Activated T-helper 17 cell treated with anti-CD3 and anti-CD28 coated beads, Interleukin-2, amount 50 U/mL, for 72 hours (primary cell): ENCODE data around the gene FIBIN. TPM values are rescaled to one million over a fixed set of nuclear protein-coding genes. Genes with fewer than 3 reads are reported as not detected.
"Not testable (repeated sequence)": the region's sequence is repeated elsewhere in the genome, so short reads cannot be mapped to it uniquely, and the experiment has no call there.

Experiments used
- ATAC-seq: fragments of 150-1000 bp; cut with Tn5 transposase; replicated peaks from 2 replicates; pipeline ENCODE4 v1.10.0; 2021; ENCODE audit warnings: mild to moderate bottlenecking, moderate library complexity
- H3K27ac Mint-ChIP-seq: one replicate; pipeline ENCODE4 v1.8.0; 2022; ENCODE audit warnings: mixed read lengths
- H3K27me3 Mint-ChIP-seq: one replicate; pipeline ENCODE4 v1.8.0; 2022; ENCODE audit warnings: mixed read lengths
- H3K36me3 Mint-ChIP-seq: one replicate; pipeline ENCODE4 v1.8.0; 2022; ENCODE audit warnings: low read depth, mild to moderate bottlenecking, mixed read lengths
- H3K4me1 Mint-ChIP-seq: one replicate; pipeline ENCODE4 v1.8.0; 2022; ENCODE audit warnings: mixed read lengths
- H3K4me3 Mint-ChIP-seq: one replicate; pipeline ENCODE4 v1.8.0; 2022; ENCODE audit warnings: mild to moderate bottlenecking, mixed read lengths
- H3K9me3 Mint-ChIP-seq: one replicate; pipeline ENCODE4 v1.8.0; 2022; ENCODE audit warnings: mixed read lengths
- total RNA-seq, 2 donors: library from RNA; stranded (reverse); gene quantifications; one replicate each; pipeline ENCODE4 v1.2.3, GENCODE V29; 2022

Gene FIBIN
- total RNA-seq, 2 donors from 2014 or later = not detected

- no peak for ATAC-seq
- no peak overlapping the region for H3K4me3 Mint-ChIP-seq
- no peak overlapping the region for H3K27ac Mint-ChIP-seq
- no peaks in the 10 kb centered on the region for H3K9me3 Mint-ChIP-seq
- H3K36me3 Mint-ChIP-seq = no peaks in the 10 kb centered on the region
- H3K27me3 Mint-ChIP-seq = no peaks in the 10 kb centered on the region
- H3K4me1 Mint-ChIP-seq = no peaks in the 10 kb centered on the region
Observed at GRCh38 chr11:26964339-26964738, 29.6 kb upstream of the FIBIN start.

DNA sequence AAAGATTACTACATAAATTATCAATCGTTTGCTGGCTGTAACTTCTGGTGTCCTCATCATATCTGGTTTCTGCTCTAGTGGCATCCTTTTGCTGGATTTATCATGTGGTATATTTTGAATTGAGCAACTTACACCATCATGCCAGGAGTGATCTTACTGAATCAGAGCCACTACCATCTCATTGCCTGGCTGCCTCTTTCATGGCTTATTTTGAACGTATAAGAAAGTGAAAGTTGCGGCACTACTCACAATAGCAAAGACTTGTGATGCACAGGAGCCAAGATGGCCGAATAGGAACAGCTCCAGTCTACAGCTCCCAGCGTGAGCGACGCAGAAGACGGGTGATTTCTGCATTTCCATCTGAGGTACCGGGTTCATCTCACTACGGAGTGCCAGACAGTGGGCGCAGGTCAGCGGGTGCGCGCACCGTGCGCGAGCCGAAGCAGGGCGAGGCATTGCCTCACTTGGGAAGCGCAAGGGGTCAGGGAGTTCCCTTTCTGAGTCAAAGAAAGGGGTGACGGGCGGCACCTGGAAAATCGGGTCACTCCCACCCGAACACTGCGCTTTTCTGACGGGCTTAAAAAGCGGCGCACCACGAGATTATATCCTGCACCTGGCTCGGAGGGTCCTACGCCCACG, 28.9 kb upstream of the FIBIN start:
- H3K27ac Mint-ChIP-seq, H3K27me3 Mint-ChIP-seq, ATAC-seq, H3K9me3 Mint-ChIP-seq, H3K36me3 Mint-ChIP-seq, H3K4me3 Mint-ChIP-seq, H3K4me1 Mint-ChIP-seq: not testable (repeated sequence)

- Mint-ChIP-seq H3K4me1 (no peaks in the 10 kb centered on the region), H3K36me3 (no peaks in the 10 kb centered on the region), H3K27me3 (no peaks in the 10 kb centered on the region), H3K9me3 (no peaks in the 10 kb centered on the region), H3K27ac (no peak overlapping the region), H3K4me3 (no peak overlapping the region)
- no peak for ATAC-seq
Observed at GRCh38 chr11:26971961-26972360, 22.0 kb upstream of the FIBIN start.

GRCh38 chr11:26974069-26974783, 19.7 kb upstream of the FIBIN start:
- no peaks in the 10 kb centered on the region for H3K36me3 Mint-ChIP-seq
- no peaks in the 10 kb centered on the region for H3K4me1 Mint-ChIP-seq
- H3K4me3 Mint-ChIP-seq = no peak overlapping the region
- H3K27me3 Mint-ChIP-seq = no peaks in the 10 kb centered on the region
- H3K9me3 Mint-ChIP-seq = no peaks in the 10 kb centered on the region
- no peak for ATAC-seq
- no peak overlapping the region for H3K27ac Mint-ChIP-seq

DNA sequence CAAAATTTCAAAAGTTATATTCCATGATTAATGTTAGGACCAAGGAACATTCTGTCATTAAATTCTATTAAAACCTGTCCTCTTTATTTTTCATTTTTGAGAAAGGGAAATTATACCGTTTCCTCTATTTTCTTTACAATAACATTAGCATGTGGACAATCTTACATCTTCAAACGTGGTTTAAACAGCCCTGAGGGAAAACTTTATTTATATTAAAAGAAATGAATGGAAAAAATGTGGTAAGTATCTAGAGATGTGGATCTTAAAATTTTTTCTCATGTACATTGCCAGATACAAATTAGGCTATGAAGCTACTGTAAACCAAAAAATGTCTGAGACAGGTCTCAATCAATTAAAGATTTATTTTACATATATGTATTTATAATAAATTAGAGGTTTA, 18.9 kb upstream of the FIBIN start:
- no peak for ATAC-seq
- Mint-ChIP-seq H3K27ac (no peak overlapping the region), H3K9me3 (no peaks in the 10 kb centered on the region), H3K4me1 (no peaks in the 10 kb centered on the region), H3K27me3 (no peaks in the 10 kb centered on the region), H3K4me3 (no peak overlapping the region), H3K36me3 (no peaks in the 10 kb centered on the region)

DNA sequence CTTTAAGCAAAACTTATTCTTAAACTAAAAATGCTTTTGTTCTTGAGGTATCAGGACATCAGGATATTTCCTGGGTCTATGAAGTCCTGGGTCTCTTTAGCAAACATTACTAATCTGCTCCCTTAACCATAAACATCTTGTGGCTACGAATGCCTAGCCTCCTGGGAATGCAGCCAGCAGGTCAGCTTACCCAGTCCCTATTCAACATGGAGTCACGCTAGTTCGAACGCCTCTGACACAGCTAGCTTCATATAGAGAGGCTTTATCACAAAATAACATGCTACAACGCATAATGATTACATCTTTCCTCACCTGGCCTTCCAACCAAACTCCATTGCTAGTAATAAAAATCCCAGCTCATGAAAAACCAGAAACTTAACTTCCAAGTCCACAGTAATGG, 17.5 kb upstream of the FIBIN start:
- H3K9me3 Mint-ChIP-seq = no peaks in the 10 kb centered on the region
- no peaks in the 10 kb centered on the region for H3K36me3 Mint-ChIP-seq
- no peaks in the 10 kb centered on the region for H3K27me3 Mint-ChIP-seq
- no peak for ATAC-seq
- H3K4me1 Mint-ChIP-seq = no peaks in the 10 kb centered on the region
- no peak overlapping the region for H3K27ac Mint-ChIP-seq
- no peak overlapping the region for H3K4me3 Mint-ChIP-seq

- not testable (repeated sequence) for H3K9me3 Mint-ChIP-seq, H3K27ac Mint-ChIP-seq, H3K27me3 Mint-ChIP-seq, H3K4me3 Mint-ChIP-seq, ATAC-seq, H3K36me3 Mint-ChIP-seq, H3K4me1 Mint-ChIP-seq
Observed at GRCh38 chr11:26977209-26977608, 16.7 kb upstream of the FIBIN start.

DNA sequence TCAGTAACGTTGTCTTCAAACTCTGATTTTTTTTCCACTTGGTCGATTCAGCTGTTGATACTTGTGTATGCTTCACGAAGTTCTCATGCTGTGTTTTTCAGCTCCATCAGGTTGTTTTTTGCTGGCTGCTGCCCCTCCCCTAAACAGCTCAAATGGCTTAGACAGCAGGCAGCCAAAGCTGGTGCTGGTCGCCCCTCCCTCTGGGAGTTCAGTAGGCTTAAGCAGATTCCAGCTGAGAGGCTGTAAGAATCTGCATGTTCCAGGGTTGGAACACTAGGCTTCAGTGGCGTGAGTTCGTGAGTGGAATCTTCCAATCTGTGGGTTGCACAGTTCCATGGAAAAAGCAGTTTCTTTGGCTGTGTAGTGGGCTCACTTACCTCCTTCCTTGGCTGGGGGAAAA, 10.3 kb upstream of the FIBIN start:
- H3K4me3 Mint-ChIP-seq = no peak overlapping the region
- no peak for ATAC-seq
- H3K4me1 Mint-ChIP-seq = no peaks in the 10 kb centered on the region
- H3K27ac Mint-ChIP-seq = no peak overlapping the region
- no peaks in the 10 kb centered on the region for H3K27me3 Mint-ChIP-seq
- no peaks in the 10 kb centered on the region for H3K36me3 Mint-ChIP-seq
- H3K9me3 Mint-ChIP-seq = peaks cover 10% of the 10 kb centered on the region

- no peak for ATAC-seq
Observed at GRCh38 chr11:26985470-26985869, 8.4 kb upstream of the FIBIN start.

DNA sequence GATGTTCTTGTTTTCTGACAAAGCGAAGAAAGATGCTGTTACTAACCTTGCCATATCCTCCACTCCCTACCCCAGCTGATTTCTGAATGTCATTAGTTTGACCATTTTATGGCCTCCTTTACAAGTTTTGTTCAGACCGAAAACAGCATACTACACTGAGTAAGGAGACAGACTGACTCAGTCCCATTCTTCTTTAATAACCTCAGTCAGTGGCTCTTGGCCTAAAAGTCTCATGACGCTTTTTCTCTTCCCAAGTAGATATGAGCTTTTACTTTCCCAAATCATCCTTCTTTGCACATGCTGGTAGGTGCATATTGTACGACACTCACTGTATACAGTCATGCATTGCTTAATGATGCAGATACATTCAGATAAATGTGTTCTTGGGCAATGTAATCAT, 8.0 kb upstream of the FIBIN start:
- H3K4me3 Mint-ChIP-seq = no peak overlapping the region
- H3K27me3 Mint-ChIP-seq = no peaks in the 10 kb centered on the region
- no peaks in the 10 kb centered on the region for H3K36me3 Mint-ChIP-seq
- no peak overlapping the region for H3K27ac Mint-ChIP-seq
- no peaks in the 10 kb centered on the region for H3K4me1 Mint-ChIP-seq
- ATAC-seq = no peak
- peaks cover 10% of the 10 kb centered on the region for H3K9me3 Mint-ChIP-seq

More at GRCh38 chr11:26985470-26985869, 8.4 kb upstream of the FIBIN start:
- H3K4me1 Mint-ChIP-seq = no peaks in the 10 kb centered on the region
- no peaks in the 10 kb centered on the region for H3K36me3 Mint-ChIP-seq
- no peaks in the 10 kb centered on the region for H3K27me3 Mint-ChIP-seq
- no peak overlapping the region for H3K4me3 Mint-ChIP-seq
- H3K9me3 Mint-ChIP-seq = peaks cover 10% of the 10 kb centered on the region
- H3K27ac Mint-ChIP-seq = no peak overlapping the region

DNA sequence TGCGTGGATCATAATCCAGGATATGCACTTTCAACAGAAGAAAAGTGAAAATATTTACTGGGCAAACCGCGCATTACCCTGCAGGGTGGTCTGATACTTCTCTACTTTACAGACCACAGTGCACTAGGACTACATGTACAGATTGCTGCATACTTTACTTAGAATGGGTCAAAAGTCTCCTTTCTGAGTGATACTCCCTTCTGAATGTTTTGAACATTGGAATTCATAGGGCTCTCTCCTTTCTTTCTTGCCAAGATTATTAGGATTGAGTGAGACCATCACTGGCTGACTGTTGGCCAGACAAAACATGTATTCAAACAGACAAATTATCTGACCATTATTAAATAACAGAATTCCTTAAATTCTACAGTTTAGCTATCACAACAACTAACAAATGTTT, 6.6 kb upstream of the FIBIN start:
- no peak for ATAC-seq
- Mint-ChIP-seq H3K4me1 (no peaks in the 10 kb centered on the region), H3K27ac (no peak overlapping the region), H3K4me3 (no peak overlapping the region), H3K9me3 (peaks cover 4% of the 10 kb centered on the region), H3K36me3 (no peaks in the 10 kb centered on the region), H3K27me3 (no peaks in the 10 kb centered on the region)

- H3K36me3 Mint-ChIP-seq = no peaks in the 10 kb centered on the region
Observed at GRCh38 chr11:26987731-26988130, 6.2 kb upstream of the FIBIN start.

DNA sequence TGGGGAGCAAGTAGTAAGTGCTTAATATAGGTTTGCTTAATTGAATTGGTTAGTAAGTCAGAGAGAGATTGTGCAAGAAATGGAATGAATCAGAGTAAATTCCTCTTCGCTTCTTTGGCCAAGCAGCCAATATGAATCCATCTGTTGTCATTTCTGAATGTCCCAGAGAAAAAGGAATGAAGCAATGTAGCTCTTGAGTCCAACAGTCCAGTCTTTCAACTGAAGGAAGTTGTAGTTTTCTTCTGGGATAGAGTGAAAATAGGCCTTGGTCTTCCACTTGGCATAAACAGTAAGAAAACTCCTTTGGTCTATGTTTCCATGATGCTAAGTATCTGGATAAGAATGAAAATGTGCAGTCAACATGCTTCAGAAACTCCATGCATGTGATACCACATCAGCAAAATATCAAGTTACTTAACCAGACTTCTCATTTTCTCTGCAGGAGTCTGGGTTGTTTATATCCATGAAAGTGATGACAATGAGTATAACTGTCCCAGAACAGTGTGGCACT, 1.8 kb upstream of the FIBIN start:
- Mint-ChIP-seq H3K4me3 (no peak overlapping the region), H3K27ac (no peak overlapping the region), H3K27me3 (peaks cover 2% of the 10 kb centered on the region), H3K36me3 (no peaks in the 10 kb centered on the region), H3K9me3 (no peaks in the 10 kb centered on the region), H3K4me1 (no peaks in the 10 kb centered on the region)
- ATAC-seq = no peak

More at GRCh38 chr11:26987731-26988130, 6.2 kb upstream of the FIBIN start:
- Mint-ChIP-seq H3K9me3 (peaks cover 4% of the 10 kb centered on the region), H3K27ac (no peak overlapping the region), H3K27me3 (no peaks in the 10 kb centered on the region), H3K4me3 (no peak overlapping the region), H3K4me1 (no peaks in the 10 kb centered on the region)
- ATAC-seq = no peak

- Mint-ChIP-seq H3K4me1 (no peaks in the 10 kb centered on the region), H3K4me3 (no peak overlapping the region), H3K36me3 (no peaks in the 10 kb centered on the region), H3K27me3 (peaks cover 2% of the 10 kb centered on the region), H3K9me3 (no peaks in the 10 kb centered on the region), H3K27ac (no peak overlapping the region)
- ATAC-seq = no peak
Observed at GRCh38 chr11:26994631-26995095, 751 bp downstream of the FIBIN start.

DNA sequence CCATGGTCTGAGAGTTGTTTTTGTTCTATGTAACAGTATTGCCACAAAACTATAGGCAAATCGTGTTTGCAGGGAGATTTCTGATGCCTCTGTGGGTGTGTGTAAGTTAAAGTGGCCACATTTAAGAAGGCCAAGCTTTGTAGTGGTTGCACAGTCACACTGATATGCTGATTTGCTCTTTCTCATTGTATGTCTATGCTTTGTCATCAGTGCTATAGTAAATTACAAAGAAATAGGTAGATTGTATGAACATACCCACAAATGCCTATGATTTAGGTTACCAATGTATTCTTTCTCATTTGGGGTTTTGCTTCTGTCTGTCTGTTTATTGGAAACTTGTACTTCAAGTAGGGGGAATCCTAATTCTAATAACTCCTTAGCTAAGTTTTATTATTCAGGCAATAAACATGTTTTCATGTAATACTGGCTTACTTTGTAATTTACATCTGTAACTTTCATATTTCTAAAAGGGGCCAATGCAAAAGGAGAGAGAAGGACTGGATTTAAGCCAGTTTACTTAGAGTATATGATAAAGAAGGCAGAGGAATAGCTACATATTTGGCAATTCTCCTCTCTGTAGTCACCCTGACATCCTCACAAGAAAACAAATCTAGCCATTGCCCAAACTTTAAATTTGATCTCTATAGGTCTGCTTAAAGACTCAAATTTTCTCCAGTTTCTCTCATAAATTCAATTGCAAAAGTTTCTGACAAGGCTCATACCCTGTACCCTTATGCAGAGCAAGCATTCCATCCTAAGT, 2.0 kb downstream of the FIBIN start:
- Mint-ChIP-seq H3K36me3 (no peaks in the 10 kb centered on the region), H3K4me3 (no peak overlapping the region)

More for the DNA sequence above, 2.0 kb downstream of the FIBIN start:
- Mint-ChIP-seq H3K27me3 (peaks cover 2% of the 10 kb centered on the region), H3K27ac (no peak overlapping the region), H3K4me1 (no peaks in the 10 kb centered on the region), H3K9me3 (no peaks in the 10 kb centered on the region)
- no peak for ATAC-seq
